Esophagus muscularis mucosa (tissue), 3 donors: ENCODE measurements around the gene SLC6A19.

Experiments used
- POLR2A ChIP-seq: fragments of 450-650 bp; IDR thresholded peaks from one replicate; pipeline ENCODE4 v1.6.1; 2017; ENCODE audit warnings: antibody characterized with exemption, moderate library complexity, mild to moderate bottlenecking, low read depth
- POLR2AphosphoS5 ChIP-seq, 2 donors: sonication (generic); formaldehyde crosslinking; IDR thresholded peaks; one replicate each; pipeline ENCODE4 v1.6.1; 2017; ENCODE audit warnings: antibody characterized with exemption in 2 of 2
- TF ChIP-seq, protein P1 (sequence below), 3 experiments: fragments of 200-600 bp in 2 of 3; fragments of 450-650 bp in 1 of 3; sonication (generic) in 2 of 3; IDR thresholded peaks; one replicate each; pipeline ENCODE4 v1.5.1; 2017 to 2019; ENCODE audit warnings: antibody characterized with exemption in 3 of 3, mild to moderate bottlenecking in 2 of 3, moderate library complexity in 1 of 3

GRCh38 chr5:1220351-1220750 lies 19.0 kb downstream of the SLC6A19 start:
- TF ChIP-seq, protein P1, sequence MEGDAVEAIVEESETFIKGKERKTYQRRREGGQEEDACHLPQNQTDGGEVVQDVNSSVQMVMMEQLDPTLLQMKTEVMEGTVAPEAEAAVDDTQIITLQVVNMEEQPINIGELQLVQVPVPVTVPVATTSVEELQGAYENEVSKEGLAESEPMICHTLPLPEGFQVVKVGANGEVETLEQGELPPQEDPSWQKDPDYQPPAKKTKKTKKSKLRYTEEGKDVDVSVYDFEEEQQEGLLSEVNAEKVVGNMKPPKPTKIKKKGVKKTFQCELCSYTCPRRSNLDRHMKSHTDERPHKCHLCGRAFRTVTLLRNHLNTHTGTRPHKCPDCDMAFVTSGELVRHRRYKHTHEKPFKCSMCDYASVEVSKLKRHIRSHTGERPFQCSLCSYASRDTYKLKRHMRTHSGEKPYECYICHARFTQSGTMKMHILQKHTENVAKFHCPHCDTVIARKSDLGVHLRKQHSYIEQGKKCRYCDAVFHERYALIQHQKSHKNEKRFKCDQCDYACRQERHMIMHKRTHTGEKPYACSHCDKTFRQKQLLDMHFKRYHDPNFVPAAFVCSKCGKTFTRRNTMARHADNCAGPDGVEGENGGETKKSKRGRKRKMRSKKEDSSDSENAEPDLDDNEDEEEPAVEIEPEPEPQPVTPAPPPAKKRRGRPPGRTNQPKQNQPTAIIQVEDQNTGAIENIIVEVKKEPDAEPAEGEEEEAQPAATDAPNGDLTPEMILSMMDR (IDR thresholded peaks at IDR 0.05): no peak
- TF ChIP-seq POLR2A (no peak), POLR2AphosphoS5 (IDR thresholded peaks at IDR 0.05) (no peak)
